Caki2 (cell line): ENCODE results near the gene TARP.

Source experiments
- DNase-seq: peaks from one replicate; pipeline ENCODE4 v3.0.0-alpha.2; 2015; ENCODE audit warnings: low read depth
- in situ Hi-C: cut with HindIII; loops from 2 replicates; pipeline ENCODE4 v1.10.0; 2016; ENCODE audit warnings: low sequenced_read_pairs, low pct_unique_long_range_greater_than_20kb, mixed read lengths

The TARP gene

GRCh38 chr7:38273286-38273995 is at the start of gene TARP:
Gene TARP, minus strand, starts transcription at chr7:38273636.
- DNase-seq = no peak
- in situ Hi-C loops = no loop called here

- in situ Hi-C loops = loop anchor here (25.0 kb wide), 1 partner anchor 411 kb away; the partner anchor contains the start of genes EPDR1 and SFRP4
- DNase-seq = no peak
Observed at GRCh38 chr7:38323156-38323555, 49.7 kb upstream of the TARP start.

GRCh38 chr7:38322461-38322860 is 49.0 kb upstream of the TARP start:
- in situ Hi-C loops = loop anchor here (25.0 kb wide), 1 partner anchor 410 kb away; the partner anchor contains the start of genes EPDR1 and SFRP4

GRCh38 chr7:38321967-38322366 is 48.5 kb upstream of the TARP start:
- DNase-seq = no peak
- in situ Hi-C loops = loop anchor here (25.0 kb wide), 1 partner anchor 410 kb away; the partner anchor contains the start of genes EPDR1 and SFRP4

More at GRCh38 chr7:38322461-38322860, 49.0 kb upstream of the TARP start:
- DNase-seq = no peak

- DNase-seq = peak; percentile 48
- in situ Hi-C loops = loop anchor here (25.0 kb wide), 1 partner anchor 409 kb away; the partner anchor contains the start of genes EPDR1 and SFRP4
Observed at GRCh38 chr7:38321515-38321944, 48.1 kb upstream of the TARP start.

- no peak for DNase-seq
- in situ Hi-C loops = loop anchor here (25.0 kb wide), 1 partner anchor 409 kb away; the partner anchor contains the start of genes EPDR1 and SFRP4
Observed at GRCh38 chr7:38321050-38321449, 47.6 kb upstream of the TARP start.

DNA sequence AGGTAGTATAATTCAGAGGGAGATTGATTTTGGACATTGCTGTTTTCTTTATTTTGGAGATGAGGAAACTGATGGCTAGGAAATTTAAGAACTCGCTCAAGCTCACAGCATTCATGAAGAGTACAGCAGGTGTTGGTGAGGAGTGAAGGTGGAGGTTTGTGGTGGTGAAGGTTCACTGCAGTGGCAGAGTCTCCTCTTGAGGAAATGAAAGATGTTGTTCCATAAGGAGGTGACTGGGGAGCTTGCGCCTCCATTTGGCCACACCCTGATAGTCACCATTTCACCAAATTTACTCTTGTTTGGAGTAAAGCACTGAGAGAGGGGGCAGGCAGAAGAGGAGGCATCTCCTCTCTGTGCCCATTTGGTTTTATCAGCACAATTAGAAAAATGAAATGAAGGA is 46.4 kb upstream of the TARP start:
- in situ Hi-C loops = loop anchor here (10.0 to 25.0 kb wide), 2 partner anchors 215 to 408 kb away; partner anchors contain the start of genes EPDR1 and SFRP4
- DNase-seq = no peak

- DNase-seq = peak; percentile 76
- in situ Hi-C loops = loop anchor here (10.0 to 25.0 kb wide), 2 partner anchors 214 to 407 kb away; partner anchors contain the start of genes EPDR1 and SFRP4
Observed at GRCh38 chr7:38318803-38319416, 45.5 kb upstream of the TARP start.

- DNase-seq = no peak
- in situ Hi-C loops = loop anchor here (10.0 to 25.0 kb wide), 2 partner anchors 213 to 406 kb away; partner anchors contain the start of genes EPDR1 and SFRP4
Observed at GRCh38 chr7:38318241-38318640, 44.8 kb upstream of the TARP start.

DNA sequence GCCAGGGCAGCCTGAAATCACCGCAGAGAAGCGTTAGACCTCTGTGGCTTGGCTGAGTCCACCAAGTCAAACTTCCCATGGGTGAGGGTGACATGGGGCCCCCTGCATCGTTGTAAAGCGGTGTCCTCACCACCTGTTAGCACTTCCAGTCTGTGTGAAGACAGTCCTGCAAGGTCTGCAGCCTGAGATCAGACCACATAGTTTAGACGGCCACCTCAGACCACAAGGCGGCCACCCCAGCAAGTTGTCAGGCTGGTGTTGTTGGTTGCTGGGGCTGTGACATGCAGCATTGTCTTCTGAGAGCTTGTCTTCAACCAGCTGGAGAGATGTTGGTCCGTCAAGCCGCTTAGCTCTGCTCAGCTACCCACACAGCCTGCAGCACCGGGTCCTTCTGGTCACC is 44.1 kb upstream of the TARP start:
- in situ Hi-C loops = loop anchor here (10.0 to 25.0 kb wide), 2 partner anchors 213 to 405 kb away; partner anchors contain the start of genes EPDR1 and SFRP4
- no peak for DNase-seq

- DNase-seq = no peak
- in situ Hi-C loops = loop anchor here (10.0 to 25.0 kb wide), 2 partner anchors 212 to 405 kb away; partner anchors contain the start of genes EPDR1 and SFRP4
Observed at GRCh38 chr7:38316733-38317360, 43.4 kb upstream of the TARP start.

DNA sequence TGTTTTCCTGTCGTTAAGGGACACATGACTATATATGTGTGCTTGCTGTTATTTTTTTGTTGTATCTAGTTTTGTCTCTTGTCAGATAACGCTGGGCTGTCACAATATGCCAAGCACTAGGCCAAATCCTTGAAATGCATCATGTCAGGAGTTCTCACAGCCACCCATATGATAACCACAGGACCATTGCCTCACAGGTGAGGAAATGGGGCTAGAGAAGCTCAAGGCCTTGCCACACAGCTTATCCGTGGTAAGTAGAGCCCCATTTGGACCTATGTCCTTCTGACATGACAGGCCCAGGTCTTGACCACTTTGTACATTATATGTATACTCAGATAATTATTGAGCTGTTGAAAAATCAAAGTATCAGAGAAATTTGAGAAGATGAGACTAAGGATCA is 42.0 kb upstream of the TARP start:
- in situ Hi-C loops = loop anchor here (10.0 to 25.0 kb wide), 2 partner anchors 211 to 403 kb away; partner anchors contain the start of genes EPDR1 and SFRP4
- DNase-seq = no peak

DNA sequence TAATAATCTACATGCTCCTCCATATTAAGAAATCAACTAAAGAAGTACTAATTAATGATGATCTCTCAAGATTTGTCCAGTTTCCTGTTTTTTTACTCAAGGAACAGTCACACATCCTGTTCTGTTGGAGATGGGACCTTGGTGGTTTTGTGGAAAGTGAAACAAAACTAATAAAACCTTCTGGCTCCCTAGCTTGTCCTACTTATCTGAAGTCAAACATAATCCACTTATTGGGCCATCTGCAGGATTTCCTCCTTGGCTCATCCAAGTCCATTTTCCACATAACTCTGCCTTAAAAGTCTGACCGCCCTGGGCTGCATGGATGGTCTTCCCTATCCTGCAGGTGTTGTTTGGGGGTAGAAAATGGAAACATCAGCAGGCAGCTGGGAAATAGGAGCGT is 39.4 kb upstream of the TARP start:
- no peak for DNase-seq
- in situ Hi-C loops = loop anchor here (10.0 to 25.0 kb wide), 2 partner anchors 208 to 401 kb away; partner anchors contain the start of genes EPDR1 and SFRP4

DNA sequence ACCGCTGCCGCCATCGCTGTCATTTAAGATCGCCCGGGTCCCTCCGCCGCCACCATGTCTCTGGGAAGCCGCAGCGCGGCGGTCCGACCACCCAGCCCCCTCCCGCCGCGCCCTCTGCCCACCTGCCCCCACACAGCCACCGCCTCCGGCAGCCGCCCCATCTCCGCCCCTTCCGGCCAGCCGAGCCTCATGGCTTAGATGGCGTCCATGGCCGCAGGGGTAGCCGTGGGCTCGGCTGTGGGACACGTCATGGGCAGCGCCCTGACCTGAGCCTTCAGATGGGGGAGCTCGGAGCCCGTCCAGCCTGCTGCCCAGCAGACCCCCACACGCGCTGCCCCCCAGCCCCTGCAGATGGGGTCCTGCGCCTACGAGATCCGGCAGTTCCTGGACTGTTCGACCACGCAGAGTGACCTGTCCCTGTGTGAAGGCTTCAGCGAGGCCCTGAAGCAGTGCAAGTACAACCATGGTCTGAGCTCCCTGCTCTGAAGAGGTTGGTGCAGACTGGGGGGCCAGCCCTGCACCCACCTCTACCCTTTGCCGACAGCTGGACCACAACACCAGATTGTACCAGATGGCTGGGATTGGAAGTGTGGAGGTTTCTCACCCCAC is 38.0 kb upstream of the TARP start:
- peak; percentile 63 for DNase-seq

DNA sequence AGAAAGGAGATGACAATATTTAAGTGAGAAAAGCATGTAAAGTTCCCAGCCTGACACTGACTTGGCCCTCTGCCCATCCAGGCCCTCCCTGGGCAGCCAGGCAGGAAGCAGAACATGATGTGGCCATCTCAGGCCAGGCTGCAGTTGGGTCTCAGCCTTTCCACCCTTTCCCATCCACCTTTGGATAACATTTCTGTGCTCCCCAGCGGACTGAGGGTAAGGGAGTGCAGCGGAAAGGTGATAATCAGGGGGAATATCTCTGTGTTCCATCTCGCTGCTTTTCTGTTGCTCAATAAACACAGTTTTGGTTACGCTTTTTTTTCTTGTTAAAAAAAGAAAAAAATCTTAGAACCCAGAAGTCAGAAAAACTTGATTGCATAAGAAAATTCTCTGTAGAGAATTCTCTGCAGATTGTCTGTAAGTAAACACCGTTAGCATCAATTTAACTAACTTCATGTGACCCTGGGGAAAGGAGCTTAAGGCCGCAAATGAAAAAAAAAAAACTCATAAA is 37.2 kb upstream of the TARP start:
- in situ Hi-C loops = loop anchor here (10.0 to 25.0 kb wide), 2 partner anchors 206 to 398 kb away; partner anchors contain the start of genes EPDR1 and SFRP4

More for the DNA sequence above, 38.0 kb upstream of the TARP start:
- in situ Hi-C loops = loop anchor here (10.0 to 25.0 kb wide), 2 partner anchors 207 to 399 kb away; partner anchors contain the start of genes EPDR1 and SFRP4

GRCh38 chr7:38309555-38309954 is 36.1 kb upstream of the TARP start:
- in situ Hi-C loops = loop anchor here (25.0 kb wide), 1 partner anchor 397 kb away; the partner anchor contains the start of genes EPDR1 and SFRP4

More for the DNA sequence above, 37.2 kb upstream of the TARP start:
- peak; percentile 42 for DNase-seq

GRCh38 chr7:38308140-38308539 is 34.7 kb upstream of the TARP start:
- in situ Hi-C loops = loop anchor here (25.0 kb wide), 1 partner anchor 396 kb away; the partner anchor contains the start of genes EPDR1 and SFRP4
- no peak for DNase-seq

More at GRCh38 chr7:38309555-38309954, 36.1 kb upstream of the TARP start:
- DNase-seq = no peak
